HepG2 (cell line): ENCODE data around the gene R3HDM1. TPM values are rescaled to one million over a fixed set of nuclear protein-coding genes. Genes with fewer than 3 reads are reported as not detected.

ENCODE experiments used
- ATAC-seq: fragments of 200-7000 bp; cut with Tn5 transposase; 3 replicates; pipeline ENCODE4 v1.9.1; 2020; ENCODE audit warnings: mild to moderate bottlenecking, moderate library complexity
- BruUV-seq: library from RNA; stranded (reverse); fragments of 400-500 nt; replicated peaks from 2 replicates; lab custom pipeline; 2021; lab: Mats Ljungman, UMichigan
- CTCF ChIA-PET: fragments of 300-600 bp; formaldehyde crosslinking; extraction: SDS; loops from one replicate; lab custom pipeline; 2021; ENCODE audit warnings: low total read pairs, inconsistent platforms, low intra/inter-chr PET ratio; lab: Yijun Ruan, JAX
- POLR2A ChIA-PET: fragments of 350-600 bp; sonication (Branson Sonifier 250); formaldehyde crosslinking; loops from one replicate; lab custom pipeline; 2020; ENCODE audit warnings: antibody characterized with exemption, inconsistent platforms; lab: Yijun Ruan, JAX
- DNase-seq: peaks from one replicate; pipeline ENCODE4 v3.0.0-alpha.2; 2015; ENCODE audit warnings: low spot score
- FAIRE-seq: peaks from 3 replicates; lab custom pipeline; 2011; peaks lifted over from hg19 to GRCh38; lab: Jason Lieb, UNC
- H2AFZ ChIP-seq: one replicate; pipeline ENCODE4 v1.6.1; 2011; ENCODE audit warnings: low read length, inconsistent platforms
- H3K27ac ChIP-seq: fragments of 300-600 bp; 3 replicates; pipeline ENCODE4 v1.8.0; 2011; ENCODE audit warnings: mixed run types, mild to moderate bottlenecking, mixed read lengths, low read length, inconsistent platforms; ENCODE audit not compliant: insufficient read depth; ENCODE audit errors: extremely low read length
- H3K27me3 ChIP-seq, 2 experiments: fragments of 200-600 bp in 1 of 2; 2 replicates in 1 of 2; 3 replicates in 1 of 2; pipeline versions ENCODE4 v1.6.0 to v1.8.0; 2011; ENCODE audit warnings: low read length in 2 of 2, mild to moderate bottlenecking in 2 of 2, moderate library complexity in 2 of 2, inconsistent platforms in 1 of 2; ENCODE audit not compliant: insufficient read depth in 2 of 2, control insufficient read depth in 1 of 2
- H3K36me3 ChIP-seq, 2 experiments: fragments of 200-600 bp in 1 of 2; replicated peaks in 1 of 2; 2 replicates in 1 of 2; 3 replicates in 1 of 2; pipeline versions ENCODE4 v1.5.1 to v1.8.0; 2011; ENCODE audit warnings: low read length in 2 of 2, inconsistent platforms in 1 of 2; ENCODE audit not compliant: insufficient read depth in 2 of 2, control insufficient read depth in 1 of 2
- H3K4me1 ChIP-seq: 2 replicates; pipeline ENCODE4 v1.5.1; 2012; ENCODE audit warnings: low read length, inconsistent platforms; ENCODE audit not compliant: insufficient read depth
- H3K4me2 ChIP-seq: 2 replicates; pipeline ENCODE4 v1.6.0; 2011; ENCODE audit warnings: low read depth, low read length, inconsistent platforms
- H3K4me3 ChIP-seq, 3 experiments: fragments of 200-600 bp in 1 of 3; sonication (generic), shearing (Covaris generic) in 1 of 3; replicated peaks in 1 of 3; 2 replicates each; pipeline ENCODE4 v1.5.1; 2011 to 2016; ENCODE audit warnings: low read length in 3 of 3, inconsistent platforms in 2 of 3, low read depth in 2 of 3, mild to moderate bottlenecking in 2 of 3, control low read depth in 1 of 3, mixed read lengths in 1 of 3; ENCODE audit not compliant: insufficient read depth in 1 of 3
- H3K79me2 ChIP-seq: one replicate; pipeline ENCODE4 v1.6.1; 2011; ENCODE audit warnings: low read length, inconsistent platforms; ENCODE audit not compliant: insufficient read depth
- H3K9ac ChIP-seq: 2 replicates; pipeline ENCODE4 v1.6.0; 2011; ENCODE audit warnings: mild to moderate bottlenecking, low read depth, low read length, inconsistent platforms; ENCODE audit not compliant: insufficient read depth
- H3K9me3 ChIP-seq: 2 replicates; pipeline ENCODE4 v1.5.1; 2012; ENCODE audit warnings: mild to moderate bottlenecking, low read length
- H4K20me1 ChIP-seq: 2 replicates; pipeline ENCODE4 v1.6.0; 2011; ENCODE audit warnings: inconsistent platforms, mild to moderate bottlenecking, low read length, moderate library complexity; ENCODE audit not compliant: insufficient read depth
- AKAP8 ChIP-seq: sonication (generic); formaldehyde crosslinking; IDR thresholded peaks from 2 replicates; pipeline ENCODE4 v1.5.1; 2020; ENCODE audit warnings: mild to moderate bottlenecking, missing genetic modification reagents
- MIXL1 ChIP-seq: IDR thresholded peaks from 2 replicates; pipeline ENCODE4 v1.6.1; 2016
- MTF2 ChIP-seq: sonication (generic); formaldehyde crosslinking; IDR thresholded peaks from 2 replicates; pipeline ENCODE4 v1.5.0; 2020; ENCODE audit warnings: missing genetic modification reagents, borderline replicate concordance
- PTBP1 ChIP-seq: fragments of 200-400 bp; formaldehyde crosslinking; IDR thresholded peaks from 2 replicates; pipeline ENCODE4 v1.6.1; 2018; ENCODE audit warnings: low read length, low read depth; ENCODE audit not compliant: poor library complexity, severe bottlenecking
- U2AF1 ChIP-seq: fragments of 200-400 bp; formaldehyde crosslinking; optimal IDR thresholded peaks from 2 replicates; pipeline ENCODE3; 2017; ENCODE audit warnings: mild to moderate bottlenecking, low read depth, low read length
- ZNF20 ChIP-seq: sonication (generic); formaldehyde crosslinking; IDR thresholded peaks from 2 replicates; pipeline ENCODE4 v1.4.0; 2020; ENCODE audit warnings: mild to moderate bottlenecking, moderate library complexity, missing genetic modification reagents
- WGBS: methylation state at CpG from one replicate; pipeline ENCODE4 v1.1.6; 2017; ENCODE audit warnings: low lambda C conversion rate; 5-methylcytosine and 5-hydroxymethylcytosine counted together
- in situ Hi-C: cut with HindIII; loops from 2 replicates; pipeline ENCODE4 v1.10.0; 2017; ENCODE audit warnings: low pct_unique_long_range_greater_than_20kb; ENCODE audit not compliant: extremely low pct_ligation_motif_present
- intact Hi-C: fragments of 100-400 bp; cut with micrococcal nuclease; formaldehyde crosslinking; loops from one replicate; pipeline ENCODE4 v1.10.0; 2022; ENCODE audit not compliant: unreplicated experiment
- polyA plus RNA-seq, 8 experiments: library from polyadenylated mRNA; depleted of rRNA in 3 of 8; stranded (reverse) in 7 of 8; unstranded in 1 of 8; fragments of >200 nt; fragmentation: Illumina TruSeq in 4 of 8; extraction: Trizol in 4 of 8; gene quantifications; 2 replicates each; pipeline versions ENCODE4 v1.2.1 to v1.2.3, GENCODE V29; 2011 to 2016; ENCODE audit warnings: low read depth in 4 of 8, missing spikeins in 1 of 8, mixed read lengths in 1 of 8; ENCODE audit not compliant: insufficient read depth in 1 of 8
- total RNA-seq, 5 experiments: library from RNA; depleted of rRNA; stranded (reverse); fragments of >200 nt; fragmentation: Illumina TruSeq; extraction: Trizol; gene quantifications; 2 replicates each; pipeline ENCODE4 v1.2.3, GENCODE V29; 2016; ENCODE audit warnings: low read depth in 1 of 5
- TF ChIP-seq, protein P1 (sequence below): sonication (generic); formaldehyde crosslinking; IDR thresholded peaks from 2 replicates; pipeline ENCODE4 v1.9.0; 2022; ENCODE audit warnings: low read depth, missing genetic modification reagents
- TF ChIP-seq, protein P2 (sequence below): sonication (generic); formaldehyde crosslinking; IDR thresholded peaks from 2 replicates; pipeline ENCODE4 v1.5.1; 2020; ENCODE audit warnings: mild to moderate bottlenecking, missing genetic modification reagents, borderline replicate concordance

Gene R3HDM1
- total and polyA plus RNA-seq, 2 of the 13 experiments (the other 11 are each of a cell fraction or from before 2014, with no cell fraction given): 15.7 to 54.3 TPM

DNA sequence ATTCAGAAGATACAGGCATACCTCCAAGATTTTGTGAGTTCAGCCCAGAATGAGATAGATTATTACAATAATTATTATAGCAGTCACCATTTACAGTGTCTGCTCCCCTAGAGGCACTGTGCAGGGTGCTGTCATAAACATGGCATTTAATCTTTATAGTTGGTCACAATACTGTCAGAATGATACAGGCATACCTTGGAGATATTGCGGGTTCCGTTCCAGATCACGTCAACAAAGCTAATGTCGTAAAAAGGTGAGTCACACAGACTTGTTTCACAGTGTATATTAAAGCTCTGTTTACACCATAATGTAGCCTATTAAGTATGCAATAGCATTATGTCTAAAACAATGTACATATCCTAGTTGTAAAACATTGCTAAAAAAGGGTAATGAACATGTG is 45.8 kb upstream of the R3HDM1 start (continued):
- no peak for TF ChIP-seq U2AF1
- TF ChIP-seq, all 625 proteins: peak for 0

DNA sequence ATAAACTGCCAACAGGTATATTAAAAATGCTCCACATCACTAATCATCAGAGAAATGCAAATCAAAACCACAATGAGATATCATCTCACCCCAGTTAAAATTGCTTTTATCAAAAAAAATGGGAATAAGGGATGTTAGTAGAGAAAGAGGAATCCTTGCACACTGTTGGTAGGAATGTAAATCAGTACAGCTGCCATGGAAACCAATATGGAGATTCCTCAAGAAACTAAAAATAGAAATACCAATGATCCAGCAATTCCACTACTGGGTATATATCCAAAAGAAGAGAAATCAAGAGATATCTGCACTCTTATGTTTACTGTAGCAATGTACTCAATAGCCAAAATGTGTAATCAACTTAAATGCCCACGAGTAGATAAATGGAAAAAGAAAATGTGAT is 40.9 kb upstream of the R3HDM1 start:
- H3K9me3 ChIP-seq: no peaks in the 10 kb centered on the region
- DNase-seq (no peak), ATAC-seq (no peak), FAIRE-seq (no peak)
- in situ Hi-C loops: no loop called here
- no peak overlapping the region for H3K9ac ChIP-seq
- no peak overlapping the region for H3K27ac ChIP-seq
- H3K36me3 ChIP-seq: peaks cover 1 to 10% of the 10 kb centered on the region in 2 experiments; a peak in 3 of 5 replicates
- TF ChIP-seq, protein P1, sequence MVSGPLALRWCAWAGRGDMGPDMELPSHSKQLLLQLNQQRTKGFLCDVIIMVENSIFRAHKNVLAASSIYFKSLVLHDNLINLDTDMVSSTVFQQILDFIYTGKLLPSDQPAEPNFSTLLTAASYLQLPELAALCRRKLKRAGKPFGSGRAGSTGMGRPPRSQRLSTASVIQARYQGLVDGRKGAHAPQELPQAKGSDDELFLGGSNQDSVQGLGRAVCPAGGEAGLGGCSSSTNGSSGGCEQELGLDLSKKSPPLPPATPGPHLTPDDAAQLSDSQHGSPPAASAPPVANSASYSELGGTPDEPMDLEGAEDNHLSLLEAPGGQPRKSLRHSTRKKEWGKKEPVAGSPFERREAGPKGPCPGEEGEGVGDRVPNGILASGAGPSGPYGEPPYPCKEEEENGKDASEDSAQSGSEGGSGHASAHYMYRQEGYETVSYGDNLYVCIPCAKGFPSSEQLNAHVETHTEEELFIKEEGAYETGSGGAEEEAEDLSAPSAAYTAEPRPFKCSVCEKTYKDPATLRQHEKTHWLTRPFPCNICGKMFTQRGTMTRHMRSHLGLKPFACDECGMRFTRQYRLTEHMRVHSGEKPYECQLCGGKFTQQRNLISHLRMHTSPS (CRISPR knock-in tag): no peak
- TF ChIP-seq PTBP1: no peak
- TF ChIP-seq AKAP8 (CRISPR knock-in tag): no peak
- TF ChIP-seq MIXL1: no peak
- TF ChIP-seq, protein P2, sequence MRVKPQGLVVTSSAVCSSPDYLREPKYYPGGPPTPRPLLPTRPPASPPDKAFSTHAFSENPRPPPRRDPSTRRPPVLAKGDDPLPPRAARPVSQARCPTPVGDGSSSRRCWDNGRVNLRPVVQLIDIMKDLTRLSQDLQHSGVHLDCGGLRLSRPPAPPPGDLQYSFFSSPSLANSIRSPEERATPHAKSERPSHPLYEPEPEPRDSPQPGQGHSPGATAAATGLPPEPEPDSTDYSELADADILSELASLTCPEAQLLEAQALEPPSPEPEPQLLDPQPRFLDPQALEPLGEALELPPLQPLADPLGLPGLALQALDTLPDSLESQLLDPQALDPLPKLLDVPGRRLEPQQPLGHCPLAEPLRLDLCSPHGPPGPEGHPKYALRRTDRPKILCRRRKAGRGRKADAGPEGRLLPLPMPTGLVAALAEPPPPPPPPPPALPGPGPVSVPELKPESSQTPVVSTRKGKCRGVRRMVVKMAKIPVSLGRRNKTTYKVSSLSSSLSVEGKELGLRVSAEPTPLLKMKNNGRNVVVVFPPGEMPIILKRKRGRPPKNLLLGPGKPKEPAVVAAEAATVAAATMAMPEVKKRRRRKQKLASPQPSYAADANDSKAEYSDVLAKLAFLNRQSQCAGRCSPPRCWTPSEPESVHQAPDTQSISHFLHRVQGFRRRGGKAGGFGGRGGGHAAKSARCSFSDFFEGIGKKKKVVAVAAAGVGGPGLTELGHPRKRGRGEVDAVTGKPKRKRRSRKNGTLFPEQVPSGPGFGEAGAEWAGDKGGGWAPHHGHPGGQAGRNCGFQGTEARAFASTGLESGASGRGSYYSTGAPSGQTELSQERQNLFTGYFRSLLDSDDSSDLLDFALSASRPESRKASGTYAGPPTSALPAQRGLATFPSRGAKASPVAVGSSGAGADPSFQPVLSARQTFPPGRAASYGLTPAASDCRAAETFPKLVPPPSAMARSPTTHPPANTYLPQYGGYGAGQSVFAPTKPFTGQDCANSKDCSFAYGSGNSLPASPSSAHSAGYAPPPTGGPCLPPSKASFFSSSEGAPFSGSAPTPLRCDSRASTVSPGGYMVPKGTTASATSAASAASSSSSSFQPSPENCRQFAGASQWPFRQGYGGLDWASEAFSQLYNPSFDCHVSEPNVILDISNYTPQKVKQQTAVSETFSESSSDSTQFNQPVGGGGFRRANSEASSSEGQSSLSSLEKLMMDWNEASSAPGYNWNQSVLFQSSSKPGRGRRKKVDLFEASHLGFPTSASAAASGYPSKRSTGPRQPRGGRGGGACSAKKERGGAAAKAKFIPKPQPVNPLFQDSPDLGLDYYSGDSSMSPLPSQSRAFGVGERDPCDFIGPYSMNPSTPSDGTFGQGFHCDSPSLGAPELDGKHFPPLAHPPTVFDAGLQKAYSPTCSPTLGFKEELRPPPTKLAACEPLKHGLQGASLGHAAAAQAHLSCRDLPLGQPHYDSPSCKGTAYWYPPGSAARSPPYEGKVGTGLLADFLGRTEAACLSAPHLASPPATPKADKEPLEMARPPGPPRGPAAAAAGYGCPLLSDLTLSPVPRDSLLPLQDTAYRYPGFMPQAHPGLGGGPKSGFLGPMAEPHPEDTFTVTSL (CRISPR knock-in tag): no peak
- TF ChIP-seq MTF2 (CRISPR knock-in tag): no peak
- no peak for TF ChIP-seq ZNF20
- POLR2A ChIA-PET: no interaction called here
- H3K4me3 ChIP-seq: no peak overlapping the region
- CTCF ChIA-PET: no interaction called here
- H3K4me2 ChIP-seq: no peak overlapping the region
- WGBS: 93% methylated on average over 1 of the region's 1 CpG
- no peaks in the 10 kb centered on the region for H4K20me1 ChIP-seq
- intact Hi-C loops: no loop called here
- no peaks in the 10 kb centered on the region for H3K79me2 ChIP-seq
- no peaks in the 10 kb centered on the region for H3K27me3 ChIP-seq
- H3K4me1 ChIP-seq: no peaks in the 10 kb centered on the region
- no TSS peak for BruUV-seq
- H2AFZ ChIP-seq: no peak overlapping the region
